Spinal cord (tissue), 10 donors: Measurements from ENCODE around the gene SPEM2. TPM values are rescaled to one million over a fixed set of nuclear protein-coding genes. Genes with fewer than 3 reads are reported as not detected.

Source experiments
- DNase-seq, 6 donors: peaks; one replicate each; pipeline versions ENCODE4 v3.0.0 to v3.0.0-alpha.2; 2013 to 2015; ENCODE audit warnings: low spot score in 6 of 6, low read depth in 4 of 6
- H3K27ac ChIP-seq: one replicate; pipeline ENCODE4 v1.5.1; 2013; ENCODE audit warnings: low read depth, low read length, control low read depth
- H3K27me3 ChIP-seq: one replicate; pipeline ENCODE4 v1.6.1; 2013; ENCODE audit warnings: low read length; ENCODE audit not compliant: control insufficient read depth, insufficient read depth
- H3K36me3 ChIP-seq: one replicate; pipeline ENCODE4 v1.6.1; 2013; ENCODE audit warnings: low read length; ENCODE audit not compliant: control insufficient read depth, insufficient read depth
- H3K4me1 ChIP-seq: one replicate; pipeline ENCODE4 v1.6.1; 2013; ENCODE audit warnings: low read length; ENCODE audit not compliant: control insufficient read depth, insufficient read depth
- H3K4me3 ChIP-seq: one replicate; pipeline ENCODE4 v1.5.1; 2013; ENCODE audit warnings: low read depth, low read length, control low read depth
- H3K9me3 ChIP-seq: one replicate; pipeline ENCODE4 v1.6.1; 2013; ENCODE audit warnings: low read length; ENCODE audit not compliant: control insufficient read depth, insufficient read depth
- WGBS: methylation state at CpG from one replicate; pipeline ENCODE4 v1.1.5; 2013; ENCODE audit warnings: missing lambda C conversion rate; ENCODE audit not compliant: insufficient coverage; 5-methylcytosine and 5-hydroxymethylcytosine counted together
- polyA plus RNA-seq, 2 donors: library from polyadenylated mRNA; unstranded; fragments of 120-200 nt; gene quantifications; one replicate each; pipeline ENCODE4 v1.2.1, GENCODE V29; 2013; ENCODE audit not compliant: insufficient read length in 2 of 2
- total RNA-seq, 2 donors: library from RNA; depleted of rRNA in 1 of 2; stranded (reverse); fragments of 120-200 nt in 1 of 2; fragments of >200 nt in 1 of 2; gene quantifications; one replicate each; pipeline versions ENCODE4 v1.2.3 to v1.2.4, GENCODE V29; 2013 to 2014
- donor health status: healthy.

Gene SPEM2
- total and polyA plus RNA-seq, 4 donors = 0.23 to 0.67 TPM; not detected in 2

DNA sequence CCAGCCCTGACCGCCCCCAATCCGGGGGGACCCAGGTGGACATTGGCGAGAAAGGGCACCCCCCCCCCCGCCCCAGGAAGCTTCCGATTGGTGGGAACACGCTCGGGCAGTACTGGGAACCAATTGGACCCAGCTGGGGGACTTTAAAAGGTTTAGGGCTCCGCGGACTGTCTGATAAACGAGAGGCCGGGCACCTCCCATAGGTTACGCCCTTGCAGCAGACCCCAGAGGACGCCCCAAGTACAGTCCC, 21.8 kb upstream of the SPEM2 start:
- Histone ChIP-seq H3K36me3 (peaks cover 11% of the 10 kb centered on the region), H3K27ac (peak overlapping the region; percentile 94), H3K9me3 (no peaks in the 10 kb centered on the region), H3K4me1 (peaks cover 38% of the 10 kb centered on the region), H3K4me3 (peak overlapping the region; percentile 72), H3K27me3 (no peaks in the 10 kb centered on the region)
- 2% methylated on average over 9 of the region's 13 CpGs for whole genome bisulfite sequencing
- DNase-seq = no peak

DNA sequence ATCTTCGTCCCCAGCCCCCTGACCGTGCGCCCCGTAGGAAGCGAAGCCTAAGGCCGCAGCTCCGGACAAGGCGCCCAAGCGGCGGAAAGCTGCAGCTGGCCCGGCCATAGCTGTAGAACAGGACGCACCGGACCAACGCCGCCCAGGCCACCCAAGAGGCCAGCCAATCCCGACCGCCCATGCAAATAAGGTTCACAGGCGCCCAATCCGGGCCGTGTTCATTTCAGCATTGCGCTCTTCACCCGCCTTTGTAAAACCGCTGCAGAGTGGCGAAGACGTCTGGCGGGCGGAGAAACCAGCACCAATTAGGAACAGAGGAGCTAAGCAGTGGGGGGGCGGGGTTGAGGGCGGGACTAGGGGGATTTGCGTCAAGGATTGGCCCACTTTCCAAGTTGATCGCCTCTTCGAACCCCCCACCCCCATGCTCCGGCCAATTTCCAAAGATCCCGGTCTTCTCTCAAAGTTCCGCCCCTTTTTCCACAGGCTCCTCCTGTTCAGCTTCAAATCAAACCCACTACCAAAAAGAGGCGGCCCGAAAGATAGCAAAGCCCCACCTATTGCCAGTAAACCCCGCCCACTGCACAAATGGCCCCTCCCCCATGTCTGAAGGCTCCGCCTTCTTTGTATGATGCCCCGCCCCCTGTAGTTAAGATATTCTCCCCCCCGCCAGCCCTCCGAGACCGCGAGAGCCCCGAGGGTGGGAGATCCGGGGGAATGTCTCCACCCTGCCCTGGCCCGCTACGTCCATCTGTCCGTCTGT, 21.3 kb upstream of the SPEM2 start, which contains the start of gene TMEM256:
Gene TMEM256, minus strand, starts transcription at position 121 of the 760 bp plus-strand sequence. Its CDS starts 13 bp downstream, at position 108.
- peaks cover 38% of the 10 kb centered on the region for H3K4me1 ChIP-seq
- WGBS = under 1% methylated on average over 43 of the region's 49 CpGs
- H3K9me3 ChIP-seq = no peaks in the 10 kb centered on the region
- peaks cover 16% of the 10 kb centered on the region for H3K36me3 ChIP-seq
- no peaks in the 10 kb centered on the region for H3K27me3 ChIP-seq
- peak within 1 kb of the TSS; percentile 72 for H3K4me3 ChIP-seq
- DNase-seq = peak; percentile 94 to 100 (median 99)
- H3K27ac ChIP-seq = peak within 1 kb of the TSS; percentile 94

DNA sequence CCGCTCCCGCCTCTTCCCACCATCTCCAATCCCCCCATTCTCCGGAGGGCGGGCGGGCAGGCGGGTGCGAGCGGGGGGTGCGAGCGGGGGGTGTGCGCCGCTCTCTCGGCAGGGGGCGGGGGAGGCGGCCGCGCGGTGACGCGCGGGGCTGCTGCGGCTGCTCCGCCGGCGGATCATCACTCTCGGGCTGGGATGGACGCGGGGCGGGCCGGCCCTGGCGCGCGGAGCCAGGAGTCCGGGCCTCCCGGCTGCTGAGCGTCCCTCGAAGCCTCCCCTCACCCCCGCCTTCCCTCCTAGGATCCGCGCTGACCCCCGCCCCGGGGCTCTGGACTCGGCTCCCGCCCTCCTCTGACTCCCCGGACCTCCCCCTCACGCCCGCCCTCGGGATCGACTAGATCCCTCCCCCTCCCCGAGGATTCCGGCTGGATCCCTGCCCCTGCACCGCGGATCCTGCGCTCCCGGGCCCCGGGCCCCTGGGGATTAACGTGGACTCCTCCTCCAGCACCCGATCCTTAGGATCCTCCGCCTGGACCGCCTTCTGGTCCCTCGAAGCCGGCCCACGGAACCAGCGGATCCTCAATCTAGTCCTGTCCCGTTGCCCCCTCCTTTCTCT, 20.6 kb upstream of the SPEM2 start:
- Histone ChIP-seq H3K4me3 (peak overlapping the region; percentile 72), H3K27me3 (no peaks in the 10 kb centered on the region), H3K4me1 (peaks cover 38% of the 10 kb centered on the region), H3K27ac (peak overlapping the region; percentile 94), H3K36me3 (peaks cover 23% of the 10 kb centered on the region), H3K9me3 (no peaks in the 10 kb centered on the region)
- WGBS = 0% methylated on average over 58 of the region's 65 CpGs
- DNase-seq = no peak

- Histone ChIP-seq H3K9me3 (no peaks in the 10 kb centered on the region), H3K27me3 (no peaks in the 10 kb centered on the region), H3K36me3 (peaks cover 30% of the 10 kb centered on the region), H3K4me3 (peak overlapping the region; percentile 72), H3K27ac (peak overlapping the region; percentile 94), H3K4me1 (peaks cover 38% of the 10 kb centered on the region)
- WGBS = 2% methylated on average over 20 of the region's 38 CpGs
- peak in 3 of 6 donors; percentile 53 to 87 (median 85) for DNase-seq
These were observed 19.8 kb upstream of the SPEM2 start for GRCh38 chr17:7405350-7406234.

DNA sequence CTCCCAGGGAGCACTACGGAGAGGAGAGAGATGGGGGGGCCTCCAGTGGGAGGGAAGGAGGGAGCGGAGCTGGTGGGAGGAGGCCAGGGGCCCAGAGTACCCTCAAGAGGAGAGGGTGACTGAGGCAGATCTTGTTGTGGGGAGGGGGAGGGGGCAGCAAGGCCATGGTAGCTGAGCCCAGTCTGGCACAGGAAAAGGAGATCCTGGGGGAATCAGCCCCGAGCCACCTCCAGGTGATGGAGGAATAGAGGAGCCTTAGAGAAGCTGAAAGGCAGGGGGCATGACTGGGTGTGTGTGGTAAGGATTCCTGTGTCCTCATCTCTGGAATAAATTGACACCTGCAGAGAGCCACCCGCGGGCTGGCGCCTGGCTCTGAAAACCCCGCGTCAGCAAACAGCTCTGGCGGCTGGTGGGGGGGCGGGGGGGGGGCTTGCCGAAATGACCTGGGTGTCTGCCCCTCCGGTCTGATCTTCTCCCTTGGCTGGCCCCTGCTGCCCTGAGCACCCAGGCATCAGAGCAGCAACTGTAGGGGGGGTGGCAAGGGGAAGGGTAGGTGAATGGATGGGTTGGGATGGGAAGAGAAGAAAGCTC, 19.1 kb upstream of the SPEM2 start:
- no peaks in the 10 kb centered on the region for H3K27me3 ChIP-seq
- peak in 1 of 6 donors; percentile 28 for DNase-seq
- H3K36me3 ChIP-seq = peaks cover 38% of the 10 kb centered on the region
- H3K4me1 ChIP-seq = peaks cover 38% of the 10 kb centered on the region
- no peaks in the 10 kb centered on the region for H3K9me3 ChIP-seq
- peak overlapping the region; percentile 94 for H3K27ac ChIP-seq
- peak overlapping the region; percentile 72 for H3K4me3 ChIP-seq
- 5% methylated on average over 3 of the region's 12 CpGs for WGBS

- WGBS = 29% methylated on average over 6 of the region's 13 CpGs
These were observed 18.3 kb upstream of the SPEM2 start for GRCh38 chr17:7407082-7407481.

DNA sequence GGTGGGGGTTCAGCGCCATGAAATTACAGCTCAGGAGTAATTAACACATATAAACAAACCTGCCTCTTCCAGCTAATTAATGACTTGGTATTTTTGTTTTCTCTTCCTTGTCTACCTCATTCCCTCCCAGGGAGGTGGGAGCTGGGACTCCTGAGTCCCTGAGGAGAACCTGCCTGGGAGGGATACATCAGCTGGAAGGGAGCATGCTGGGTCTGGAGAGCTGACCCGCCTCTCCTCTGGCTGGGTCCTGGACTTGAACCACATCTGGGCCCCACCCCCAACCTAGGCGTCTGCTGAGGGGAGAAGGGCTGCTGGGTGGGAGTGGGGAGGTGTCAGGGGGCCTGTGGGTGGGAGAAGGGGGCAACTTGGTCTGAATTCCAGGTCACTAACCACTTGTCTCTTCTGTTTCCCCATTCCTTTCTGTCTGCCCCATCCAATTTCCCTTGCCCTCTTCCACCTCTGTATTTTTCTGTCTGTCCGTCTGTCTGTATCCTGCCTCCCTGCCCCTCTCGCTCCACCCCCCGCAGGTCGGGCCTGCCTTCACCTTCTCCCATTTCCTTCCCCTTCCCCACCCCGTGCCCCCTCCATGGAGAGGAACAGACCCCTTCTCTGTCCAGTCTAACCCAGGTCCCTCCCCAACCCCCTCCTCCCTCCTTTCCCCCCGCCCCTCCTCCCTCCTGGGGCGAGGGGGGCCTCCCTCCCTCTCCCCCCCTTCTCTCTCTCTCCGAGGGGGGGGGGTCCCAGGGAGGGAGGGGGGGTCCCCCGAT, 17.7 kb upstream of the SPEM2 start, which contains the start of gene NLGN2:
Gene NLGN2, plus strand, starts transcription at position 361 of the 767 bp plus-strand sequence. CDS start 411 bp downstream, outside the sequence.
- peaks cover 38% of the 10 kb centered on the region for H3K4me1 ChIP-seq
- H3K27ac ChIP-seq = no peak within 1 kb of the TSS
- no peak for DNase-seq
- H3K27me3 ChIP-seq = no peaks in the 10 kb centered on the region
- 44% methylated on average over 4 of the region's 12 CpGs for WGBS
- H3K4me3 ChIP-seq = peak within 1 kb of the TSS; percentile 18
- peaks cover 41% of the 10 kb centered on the region for H3K36me3 ChIP-seq
- no peaks in the 10 kb centered on the region for H3K9me3 ChIP-seq

More at GRCh38 chr17:7407082-7407481, 18.3 kb upstream of the SPEM2 start:
- no peaks in the 10 kb centered on the region for H3K9me3 ChIP-seq
- no peak overlapping the region for H3K27ac ChIP-seq
- H3K4me1 ChIP-seq = peaks cover 38% of the 10 kb centered on the region
- H3K27me3 ChIP-seq = no peaks in the 10 kb centered on the region
- peak in 1 of 6 donors; percentile 25 for DNase-seq
- H3K4me3 ChIP-seq = peak overlapping the region; percentile 18
- peaks cover 41% of the 10 kb centered on the region for H3K36me3 ChIP-seq

DNA sequence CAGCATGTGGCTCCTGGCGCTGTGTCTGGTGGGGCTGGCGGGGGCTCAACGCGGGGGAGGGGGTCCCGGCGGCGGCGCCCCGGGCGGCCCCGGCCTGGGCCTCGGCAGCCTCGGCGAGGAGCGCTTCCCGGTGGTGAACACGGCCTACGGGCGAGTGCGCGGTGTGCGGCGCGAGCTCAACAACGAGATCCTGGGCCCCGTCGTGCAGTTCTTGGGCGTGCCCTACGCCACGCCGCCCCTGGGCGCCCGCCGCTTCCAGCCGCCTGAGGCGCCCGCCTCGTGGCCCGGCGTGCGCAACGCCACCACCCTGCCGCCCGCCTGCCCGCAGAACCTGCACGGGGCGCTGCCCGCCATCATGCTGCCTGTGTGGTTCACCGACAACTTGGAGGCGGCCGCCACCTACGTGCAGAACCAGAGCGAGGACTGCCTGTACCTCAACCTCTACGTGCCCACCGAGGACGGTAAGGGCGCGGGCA, 17.1 kb upstream of the SPEM2 start:
- peaks cover 37% of the 10 kb centered on the region for H3K4me1 ChIP-seq
- 59% methylated on average over 57 of the region's 58 CpGs for WGBS
- no peak for DNase-seq
- H3K36me3 ChIP-seq = peaks cover 47% of the 10 kb centered on the region
- H3K9me3 ChIP-seq = no peaks in the 10 kb centered on the region
- no peak overlapping the region for H3K4me3 ChIP-seq
- H3K27ac ChIP-seq = no peak overlapping the region
- no peaks in the 10 kb centered on the region for H3K27me3 ChIP-seq
